ENCODE results near the gene STAB2. TPM values are rescaled to one million over a fixed set of nuclear protein-coding genes. Genes with fewer than 3 reads are reported as not detected.
"Not testable (repeated sequence)": the region's sequence is repeated elsewhere in the genome, so short reads cannot be mapped to it uniquely, and the experiment has no call there.

STAB2 gene
- total and polyA plus RNA-seq, 5 donors: 0.06 to 0.23 (median 0.10) TPM; not detected in 1

- WGBS: 90% methylated on average over 4 of the region's 4 CpGs
- Histone ChIP-seq H3K9me3 (ENCODE audit: control insufficient read depth, low read length) (peaks cover 1% of the 10 kb centered on the region), H3K4me3 (ENCODE audit: low read length) (no peak overlapping the region), H3K27me3 (ENCODE audit: control insufficient read depth, insufficient read depth) (no peaks in the 10 kb centered on the region), H3K27ac (ENCODE audit: low read length) (no peak overlapping the region), H3K4me1 (ENCODE audit: control insufficient read depth, insufficient read depth, low read length) (no peaks in the 10 kb centered on the region)
- intact Hi-C loops (cut with DNase I): no loop called here
- ATAC-seq: no peak
- no peak for DNase-seq
Observed at GRCh38 chr12:103634732-103635131, 47.7 kb downstream of the STAB2 start.

DNA sequence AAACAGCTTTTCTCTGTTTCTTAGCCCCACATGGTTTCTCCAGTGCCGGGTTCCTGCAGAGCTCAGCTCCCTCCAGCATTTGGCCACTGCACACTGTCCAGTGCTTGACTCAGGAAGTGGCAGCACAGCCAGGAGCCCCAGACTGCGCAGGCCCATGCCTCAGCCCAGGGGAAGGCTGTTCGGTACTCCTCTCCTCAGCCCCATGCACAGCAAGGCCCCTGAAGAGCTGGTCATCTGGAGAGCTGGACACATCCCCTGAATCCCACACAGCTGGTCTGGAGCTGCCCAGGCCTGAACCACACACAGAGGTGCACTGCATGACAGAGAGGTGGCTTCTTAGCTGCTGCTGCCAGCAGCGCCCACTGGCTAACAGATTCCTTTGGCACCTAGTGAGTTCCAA, 48.3 kb downstream of the STAB2 start:
- Histone ChIP-seq H3K9me3 (ENCODE audit: control insufficient read depth, low read length) (peaks cover 1% of the 10 kb centered on the region), H3K4me3 (ENCODE audit: low read length) (no peak overlapping the region), H3K27ac (ENCODE audit: low read length) (no peak overlapping the region), H3K27me3 (ENCODE audit: control insufficient read depth, insufficient read depth) (no peaks in the 10 kb centered on the region), H3K4me1 (ENCODE audit: control insufficient read depth, insufficient read depth, low read length) (no peaks in the 10 kb centered on the region)
- intact Hi-C loops (cut with DNase I): no loop called here
- 91% methylated on average over 4 of the region's 4 CpGs for WGBS
- DNase-seq (no peak), ATAC-seq (no peak)

- DNase-seq: no peak
- no peak overlapping the region for H3K4me3 ChIP-seq (ENCODE audit: low read length)
- peaks cover 1% of the 10 kb centered on the region for H3K9me3 ChIP-seq (ENCODE audit: control insufficient read depth, low read length)
- H3K4me1 ChIP-seq (ENCODE audit: control insufficient read depth, insufficient read depth, low read length): no peaks in the 10 kb centered on the region
- no peak overlapping the region for H3K27ac ChIP-seq (ENCODE audit: low read length)
- 69% methylated on average over 7 of the region's 7 CpGs for WGBS
- no peaks in the 10 kb centered on the region for H3K27me3 ChIP-seq (ENCODE audit: control insufficient read depth, insufficient read depth)
- intact Hi-C loops (cut with DNase I): no loop called here
- no peak for ATAC-seq
Observed at GRCh38 chr12:103637021-103637420, 49.9 kb downstream of the STAB2 start.

DNA sequence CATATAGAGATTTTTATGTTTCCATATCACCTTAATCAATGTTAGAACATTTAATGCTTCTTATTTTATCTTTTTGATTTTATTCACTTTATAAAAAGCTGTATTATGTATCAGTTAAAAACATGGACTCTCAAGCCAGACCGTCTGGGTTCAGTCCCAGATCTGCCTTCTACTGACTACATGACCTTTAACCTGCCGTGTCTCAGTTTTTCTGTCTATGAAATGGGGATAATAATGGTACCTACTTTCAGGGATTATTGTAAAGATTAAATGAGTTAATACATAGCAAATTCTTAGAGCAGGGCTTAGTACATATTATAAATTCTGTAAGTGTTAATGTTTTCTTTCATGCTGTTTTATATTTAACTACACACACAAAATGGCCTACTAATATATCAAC, 50.4 kb downstream of the STAB2 start:
- Histone ChIP-seq H3K27ac (ENCODE audit: low read length) (no peak overlapping the region), H3K27me3 (ENCODE audit: control insufficient read depth, insufficient read depth) (no peaks in the 10 kb centered on the region), H3K4me3 (ENCODE audit: low read length) (no peak overlapping the region), H3K9me3 (ENCODE audit: control insufficient read depth, low read length) (peaks cover 1% of the 10 kb centered on the region), H3K4me1 (ENCODE audit: control insufficient read depth, insufficient read depth, low read length) (no peaks in the 10 kb centered on the region)
- intact Hi-C loops (cut with DNase I): no loop called here
- ATAC-seq: no peak
- WGBS: 83% methylated on average over 2 of the region's 2 CpGs
- no peak for DNase-seq

GRCh38 chr12:103639983-103640382, 52.9 kb downstream of the STAB2 start:
- H3K9me3 ChIP-seq (ENCODE audit: control insufficient read depth, low read length): peaks cover 1% of the 10 kb centered on the region
- H3K4me3 ChIP-seq (ENCODE audit: low read length): no peak overlapping the region
- H3K4me1 ChIP-seq (ENCODE audit: control insufficient read depth, insufficient read depth, low read length): no peaks in the 10 kb centered on the region
- ATAC-seq (no peak), DNase-seq (no peak)
- intact Hi-C loops (cut with DNase I): no loop called here
- 87% methylated on average over 6 of the region's 6 CpGs for WGBS
- H3K27ac ChIP-seq (ENCODE audit: low read length): no peak overlapping the region
- H3K27me3 ChIP-seq (ENCODE audit: control insufficient read depth, insufficient read depth): no peaks in the 10 kb centered on the region

GRCh38 chr12:103640410-103640809, 53.3 kb downstream of the STAB2 start:
- intact Hi-C loops (cut with DNase I): no loop called here
- Histone ChIP-seq H3K27ac (ENCODE audit: low read length) (no peak overlapping the region), H3K27me3 (ENCODE audit: control insufficient read depth, insufficient read depth) (no peaks in the 10 kb centered on the region), H3K4me3 (ENCODE audit: low read length) (no peak overlapping the region), H3K4me1 (ENCODE audit: control insufficient read depth, insufficient read depth, low read length) (no peaks in the 10 kb centered on the region), H3K9me3 (ENCODE audit: control insufficient read depth, low read length) (no peaks in the 10 kb centered on the region)
- DNase-seq: no peak
- 16% methylated on average over 1 of the region's 1 CpG for WGBS
- no peak for ATAC-seq

GRCh38 chr12:103640831-103641230, 53.8 kb downstream of the STAB2 start:
- intact Hi-C loops (cut with DNase I): no loop called here
- no peaks in the 10 kb centered on the region for H3K9me3 ChIP-seq (ENCODE audit: control insufficient read depth, low read length)
- no peaks in the 10 kb centered on the region for H3K4me1 ChIP-seq (ENCODE audit: control insufficient read depth, insufficient read depth, low read length)
- H3K27me3 ChIP-seq (ENCODE audit: control insufficient read depth, insufficient read depth): no peaks in the 10 kb centered on the region
- no peak for ATAC-seq
- no peak overlapping the region for H3K27ac ChIP-seq (ENCODE audit: low read length)
- no peak for DNase-seq
- whole genome bisulfite sequencing: 91% methylated on average over 4 of the region's 4 CpGs
- H3K4me3 ChIP-seq (ENCODE audit: low read length): no peak overlapping the region

GRCh38 chr12:103642240-103642864, 55.3 kb downstream of the STAB2 start:
- 82% methylated on average over 3 of the region's 3 CpGs for WGBS
- DNase-seq (no peak), ATAC-seq (no peak)
- Histone ChIP-seq H3K9me3 (ENCODE audit: control insufficient read depth, low read length) (no peaks in the 10 kb centered on the region), H3K27me3 (ENCODE audit: control insufficient read depth, insufficient read depth) (no peaks in the 10 kb centered on the region), H3K4me1 (ENCODE audit: control insufficient read depth, insufficient read depth, low read length) (no peaks in the 10 kb centered on the region), H3K27ac (ENCODE audit: low read length) (no peak overlapping the region), H3K4me3 (ENCODE audit: low read length) (no peak overlapping the region)
- intact Hi-C loops (cut with DNase I): no loop called here

- Histone ChIP-seq H3K4me3 (ENCODE audit: low read length) (no peak overlapping the region), H3K27ac (ENCODE audit: low read length) (no peak overlapping the region), H3K4me1 (ENCODE audit: control insufficient read depth, insufficient read depth, low read length) (no peaks in the 10 kb centered on the region), H3K9me3 (ENCODE audit: control insufficient read depth, low read length) (no peaks in the 10 kb centered on the region), H3K27me3 (ENCODE audit: control insufficient read depth, insufficient read depth) (no peaks in the 10 kb centered on the region)
- WGBS: 57% methylated on average over 1 of the region's 1 CpG
- DNase-seq (no peak), ATAC-seq (no peak)
- intact Hi-C loops (cut with DNase I): no loop called here
Observed at GRCh38 chr12:103645202-103645601, 58.1 kb downstream of the STAB2 start.

DNA sequence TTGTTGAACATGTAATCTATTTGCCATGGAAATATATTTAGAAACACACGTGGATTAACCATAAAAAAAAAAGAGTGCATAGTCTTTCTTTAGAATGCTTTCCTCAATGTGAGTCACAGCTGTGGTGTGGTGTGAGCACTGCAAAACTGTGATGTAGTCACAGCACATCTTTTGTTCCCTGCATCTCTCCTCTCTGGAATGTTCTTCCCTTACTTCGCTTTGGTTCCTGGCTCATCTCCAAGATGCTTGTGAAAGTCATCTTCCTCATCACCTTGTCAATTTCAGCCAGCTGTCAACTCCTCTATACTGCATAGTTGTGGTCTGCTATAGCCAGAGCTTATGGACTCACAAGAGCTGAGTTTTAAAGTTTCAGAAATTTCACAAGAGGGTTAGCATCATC, 60.2 kb downstream of the STAB2 start:
- intact Hi-C loops (cut with DNase I): no loop called here
- ATAC-seq: peak in 1 of 2 donors; percentile 42

GRCh38 chr12:103652808-103653207, 65.7 kb downstream of the STAB2 start:
- Histone ChIP-seq H3K9me3 (ENCODE audit: control insufficient read depth, low read length) (no peaks in the 10 kb centered on the region), H3K27me3 (ENCODE audit: control insufficient read depth, insufficient read depth) (no peaks in the 10 kb centered on the region), H3K27ac (ENCODE audit: low read length) (no peak overlapping the region), H3K4me1 (ENCODE audit: control insufficient read depth, insufficient read depth, low read length) (no peaks in the 10 kb centered on the region), H3K4me3 (ENCODE audit: low read length) (no peak overlapping the region)
- intact Hi-C loops (cut with DNase I): no loop called here
- ATAC-seq: no peak
- no peak for DNase-seq

More for the DNA sequence above, 60.2 kb downstream of the STAB2 start:
- H3K9me3 ChIP-seq (ENCODE audit: control insufficient read depth, low read length): no peaks in the 10 kb centered on the region
- no peaks in the 10 kb centered on the region for H3K27me3 ChIP-seq (ENCODE audit: control insufficient read depth, insufficient read depth)
- no peak for DNase-seq
- H3K27ac ChIP-seq (ENCODE audit: low read length): no peak overlapping the region
- H3K4me1 ChIP-seq (ENCODE audit: control insufficient read depth, insufficient read depth, low read length): no peaks in the 10 kb centered on the region
- H3K4me3 ChIP-seq (ENCODE audit: low read length): no peak overlapping the region
- 16% methylated on average over 2 of the region's 2 CpGs for WGBS

- DNase-seq; H3K4me3 ChIP-seq (ENCODE audit: low read length); ATAC-seq; H3K27ac ChIP-seq (ENCODE audit: low read length); intact Hi-C loops (cut with DNase I); H3K9me3 ChIP-seq (ENCODE audit: control insufficient read depth, low read length); H3K4me1 ChIP-seq (ENCODE audit: control insufficient read depth, insufficient read depth, low read length); H3K27me3 ChIP-seq (ENCODE audit: control insufficient read depth, insufficient read depth): not testable (repeated sequence)
- WGBS: 78% methylated on average over 3 of the region's 3 CpGs
Observed at GRCh38 chr12:103653568-103654173, 66.6 kb downstream of the STAB2 start.
